HG02973 (cell line): ENCODE results near the gene CARD10.

Experiments
- ATAC-seq: cut with Tn5 transposase; IDR thresholded peaks from one replicate; pipeline ENCODE4 v1.9.1; 2021; ENCODE audit warnings: moderate library complexity; ENCODE audit not compliant: unreplicated experiment

The CARD10 gene

GRCh38 chr22:37519268-37520195 lies at the start of gene CARD10:
CARD10 (minus strand) TSS chr22:37519415; CDS start chr22:37519200, 215 bp downstream.
- ATAC-seq, result no peak

GRCh38 chr22:37568448-37569008 lies 49.3 kb upstream of the CARD10 start:
- ATAC-seq, result no peak

GRCh38 chr22:37568012-37568411 lies 48.8 kb upstream of the CARD10 start:
- no peak for ATAC-seq

- ATAC-seq, result peak; percentile 65
Observed at GRCh38 chr22:37566903-37567798, 47.9 kb upstream of the CARD10 start.

- no peak for ATAC-seq
Observed at GRCh38 chr22:37566329-37566837, 47.2 kb upstream of the CARD10 start.

- ATAC-seq, result no peak
Observed at GRCh38 chr22:37565830-37566229, 46.6 kb upstream of the CARD10 start.

- ATAC-seq, result no peak
Observed at GRCh38 chr22:37564111-37564711, 45.0 kb upstream of the CARD10 start.

- ATAC-seq, result no peak
Observed at GRCh38 chr22:37563153-37564081, 44.2 kb upstream of the CARD10 start.

GRCh38 chr22:37562049-37562875 lies 43.0 kb upstream of the CARD10 start:
- ATAC-seq, result no peak

GRCh38 chr22:37561212-37562048 lies 42.2 kb upstream of the CARD10 start:
- ATAC-seq, result no peak

- ATAC-seq, result no peak
Observed at GRCh38 chr22:37560608-37561211, 41.5 kb upstream of the CARD10 start.

- ATAC-seq, result no peak
Observed at GRCh38 chr22:37559901-37560607, 40.8 kb upstream of the CARD10 start, which contains the start of gene CDC42EP1. CDC42EP1 (plus strand) TSS chr22:37560480; CDS start chr22:37566350, 5,870 bp downstream.

- ATAC-seq, result no peak
Observed at GRCh38 chr22:37559521-37559900, 40.3 kb upstream of the CARD10 start.

- ATAC-seq, result no peak
Observed at GRCh38 chr22:37558815-37559214, 39.6 kb upstream of the CARD10 start.

GRCh38 chr22:37557321-37558001 lies 38.2 kb upstream of the CARD10 start:
- no peak for ATAC-seq

- ATAC-seq, result no peak
Observed at GRCh38 chr22:37556710-37557109, 37.5 kb upstream of the CARD10 start.
